Sciatic nerve (tissue), 1 donor: ENCODE measurements around the gene ESRRB. TPM values are rescaled to one million over a fixed set of nuclear protein-coding genes. Genes with fewer than 3 reads are reported as not detected.

ENCODE experiments used
- total RNA-seq: library from RNA; stranded (reverse); fragmentation: NEBNext Ultra II Directional; extraction: Animal tissue kit (Norgen Biotek cat#: 25700); gene quantifications from one replicate; pipeline ENCODE4 v1.2.1, GENCODE V29; 2021
- donor health status: DM: no; HTN: no; CAD: no.

ESRRB gene
- total RNA-seq, 1 donor from 2014 or later = 0.18 TPM

Other genes starting within 250 kb of the ESRRB start
- gene GPATCH2L, start 224.2 kb upstream of the ESRRB start, total RNA-seq = 59.8 TPM